Activated CD8-positive, alpha-beta memory T cell treated with anti-CD3 and anti-CD28 coated beads for 4 hours (primary cell): ENCODE data around the gene LINGO1.

Experiments used
- DNase-seq, 2 donors: peaks; one replicate each; pipeline ENCODE4 v3.0.0-alpha.2; 2020; ENCODE audit warnings: low read depth in 2 of 2

LINGO1 gene

GRCh38 chr15:77632534-77633133 lies at the start of gene LINGO1:
LINGO1 (minus strand) TSS chr15:77632912; CDS start chr15:77632315, 597 bp downstream.
- DNase-seq, result no peak

GRCh38 chr15:77681362-77681761 lies 48.6 kb upstream of the LINGO1 start:
- DNase-seq, result no peak

GRCh38 chr15:77676569-77677375 lies 44.1 kb upstream of the LINGO1 start:
- DNase-seq, result no peak

- DNase-seq, result no peak
Measured at GRCh38 chr15:77675806-77676415, 43.2 kb upstream of the LINGO1 start.

GRCh38 chr15:77674327-77674726 lies 41.6 kb upstream of the LINGO1 start:
- no peak for DNase-seq

GRCh38 chr15:77673866-77674265 lies 41.2 kb upstream of the LINGO1 start:
- no peak for DNase-seq

- DNase-seq, result no peak
Measured at GRCh38 chr15:77672135-77672534, 39.4 kb upstream of the LINGO1 start.

- no peak for DNase-seq
Measured at GRCh38 chr15:77671362-77672056, 38.8 kb upstream of the LINGO1 start.

GRCh38 chr15:77670558-77671361 lies 38.0 kb upstream of the LINGO1 start:
- no peak for DNase-seq

- DNase-seq, result no peak
Measured at GRCh38 chr15:77669896-77670295, 37.2 kb upstream of the LINGO1 start.

- no peak for DNase-seq
Measured at GRCh38 chr15:77667338-77668234, 34.9 kb upstream of the LINGO1 start.

GRCh38 chr15:77666296-77666660 lies 33.6 kb upstream of the LINGO1 start:
- DNase-seq, result no peak

- no peak for DNase-seq
Measured at GRCh38 chr15:77665530-77666295, 33.0 kb upstream of the LINGO1 start.

- no peak for DNase-seq
Measured at GRCh38 chr15:77664428-77664827, 31.7 kb upstream of the LINGO1 start.

- DNase-seq, result no peak
Measured at GRCh38 chr15:77663256-77663655, 30.5 kb upstream of the LINGO1 start.

- DNase-seq, result no peak
Measured at GRCh38 chr15:77659350-77660321, 26.9 kb upstream of the LINGO1 start.

GRCh38 chr15:77658304-77658703 lies 25.6 kb upstream of the LINGO1 start:
- no peak for DNase-seq

- DNase-seq, result no peak
Measured at GRCh38 chr15:77657634-77658238, 25.0 kb upstream of the LINGO1 start.
